ENCODE results near the gene DOCK7. TPM values are rescaled to one million over a fixed set of nuclear protein-coding genes. Genes with fewer than 3 reads are reported as not detected.

Gene DOCK7
- total RNA-seq, 1 experiment from 2014 or later, result 46.9 TPM

DNA sequence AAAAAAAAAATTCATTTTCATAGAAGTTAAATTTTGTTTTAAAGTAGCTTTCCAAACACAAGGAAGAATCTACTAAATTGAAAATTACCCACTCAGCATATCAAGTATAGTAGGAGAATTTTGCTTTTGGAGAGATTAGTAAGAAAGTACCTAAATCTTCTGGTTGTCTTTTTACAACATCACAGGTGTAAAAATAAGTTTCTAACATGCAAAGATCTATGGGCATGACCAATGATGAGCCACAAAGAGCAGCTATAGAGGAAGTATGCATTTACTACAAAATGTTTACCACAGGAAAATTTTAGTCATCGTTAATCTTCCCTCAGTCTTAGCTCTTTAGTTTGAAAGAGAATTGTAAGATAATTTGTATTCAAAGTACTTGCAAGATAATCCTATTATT is 62.8 kb downstream of the DOCK7 start:
- Mint-ChIP-seq H3K27ac (ENCODE audit: low read depth, unreplicated experiment) (no peak overlapping the region), H3K27me3 (ENCODE audit: insufficient read depth, unreplicated experiment) (no peaks in the 10 kb centered on the region)
- intact Hi-C loops (cut with micrococcal nuclease), result loop anchor here (10.0 kb wide), 1 partner anchor 59 kb away; the partner anchor contains the start of gene DOCK7

DNA sequence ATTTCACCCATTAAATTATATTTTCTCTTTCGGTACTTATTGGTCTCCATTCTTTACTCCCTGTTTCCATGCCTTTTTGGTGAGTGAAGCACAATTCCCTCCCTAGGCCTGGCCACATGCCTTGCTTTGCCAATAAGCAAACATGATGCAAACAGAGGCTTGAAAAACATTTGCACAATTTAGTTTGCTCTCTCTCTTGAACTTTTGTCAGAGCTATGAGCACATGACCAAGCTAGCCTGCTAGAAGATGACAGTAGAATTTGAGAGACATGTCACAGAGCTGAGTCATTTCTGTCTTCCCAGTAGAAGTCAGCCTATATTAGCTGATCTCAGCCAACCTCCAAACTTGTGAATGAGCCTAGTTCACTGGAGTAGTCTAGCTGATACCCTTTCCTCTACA is 66.3 kb downstream of the DOCK7 start:
- CTCF ChIA-PET, result interaction anchor here (0.5 to 0.6 kb wide), 3 partner anchors 9 to 1243 kb away, joined by 3 to 4 read pairs (median 4); no protein-coding TSS in a partner anchor
- intact Hi-C loops (cut with micrococcal nuclease), result loop anchor here (10.0 kb wide), 1 partner anchor 63 kb away; the partner anchor contains the start of gene DOCK7
- TF ChIP-seq, protein P1, sequence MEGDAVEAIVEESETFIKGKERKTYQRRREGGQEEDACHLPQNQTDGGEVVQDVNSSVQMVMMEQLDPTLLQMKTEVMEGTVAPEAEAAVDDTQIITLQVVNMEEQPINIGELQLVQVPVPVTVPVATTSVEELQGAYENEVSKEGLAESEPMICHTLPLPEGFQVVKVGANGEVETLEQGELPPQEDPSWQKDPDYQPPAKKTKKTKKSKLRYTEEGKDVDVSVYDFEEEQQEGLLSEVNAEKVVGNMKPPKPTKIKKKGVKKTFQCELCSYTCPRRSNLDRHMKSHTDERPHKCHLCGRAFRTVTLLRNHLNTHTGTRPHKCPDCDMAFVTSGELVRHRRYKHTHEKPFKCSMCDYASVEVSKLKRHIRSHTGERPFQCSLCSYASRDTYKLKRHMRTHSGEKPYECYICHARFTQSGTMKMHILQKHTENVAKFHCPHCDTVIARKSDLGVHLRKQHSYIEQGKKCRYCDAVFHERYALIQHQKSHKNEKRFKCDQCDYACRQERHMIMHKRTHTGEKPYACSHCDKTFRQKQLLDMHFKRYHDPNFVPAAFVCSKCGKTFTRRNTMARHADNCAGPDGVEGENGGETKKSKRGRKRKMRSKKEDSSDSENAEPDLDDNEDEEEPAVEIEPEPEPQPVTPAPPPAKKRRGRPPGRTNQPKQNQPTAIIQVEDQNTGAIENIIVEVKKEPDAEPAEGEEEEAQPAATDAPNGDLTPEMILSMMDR (IDR thresholded peaks at IDR 0.05; ENCODE audit: unreplicated experiment), result no peak
- peak overlapping the region; percentile 79 for H3K27ac Mint-ChIP-seq (ENCODE audit: low read depth, unreplicated experiment)
- peaks cover 21% of the 10 kb centered on the region for H3K36me3 Mint-ChIP-seq (ENCODE audit: insufficient read depth, unreplicated experiment)
- H3K4me1 Mint-ChIP-seq (ENCODE audit: insufficient read depth, unreplicated experiment), result peaks cover 10% of the 10 kb centered on the region
- H3K27me3 Mint-ChIP-seq (ENCODE audit: insufficient read depth, unreplicated experiment), result no peaks in the 10 kb centered on the region
- DNase-seq (ENCODE audit: unreplicated experiment), result peak; percentile 91
- POLR2A ChIA-PET, result interaction anchor here (0.6 to 1.6 kb wide), 10 partner anchors 11 to 1367 kb away, joined by 3 to 6 read pairs (median 3); partner anchors contain the start of gene DOCK7
- no TSS peak for BruUV-seq (replicated peaks)
- H3K9me3 Mint-ChIP-seq (ENCODE audit: unreplicated experiment), result no peaks in the 10 kb centered on the region
- H3K4me3 Mint-ChIP-seq (ENCODE audit: unreplicated experiment), result no peak overlapping the region

More for the DNA sequence above, 62.8 kb downstream of the DOCK7 start:
- TF ChIP-seq, protein P1 (IDR thresholded peaks at IDR 0.05; ENCODE audit: unreplicated experiment), result no peak
- POLR2A ChIA-PET, result no interaction called here
- H3K4me1 Mint-ChIP-seq (ENCODE audit: insufficient read depth, unreplicated experiment), result peaks cover 10% of the 10 kb centered on the region
- CTCF ChIA-PET, result no interaction called here
- no TSS peak for BruUV-seq (replicated peaks)
- no peak for DNase-seq (ENCODE audit: unreplicated experiment)
- H3K9me3 Mint-ChIP-seq (ENCODE audit: unreplicated experiment), result no peaks in the 10 kb centered on the region
- no peak overlapping the region for H3K4me3 Mint-ChIP-seq (ENCODE audit: unreplicated experiment)
- peaks cover 5% of the 10 kb centered on the region for H3K36me3 Mint-ChIP-seq (ENCODE audit: insufficient read depth, unreplicated experiment)

DNA sequence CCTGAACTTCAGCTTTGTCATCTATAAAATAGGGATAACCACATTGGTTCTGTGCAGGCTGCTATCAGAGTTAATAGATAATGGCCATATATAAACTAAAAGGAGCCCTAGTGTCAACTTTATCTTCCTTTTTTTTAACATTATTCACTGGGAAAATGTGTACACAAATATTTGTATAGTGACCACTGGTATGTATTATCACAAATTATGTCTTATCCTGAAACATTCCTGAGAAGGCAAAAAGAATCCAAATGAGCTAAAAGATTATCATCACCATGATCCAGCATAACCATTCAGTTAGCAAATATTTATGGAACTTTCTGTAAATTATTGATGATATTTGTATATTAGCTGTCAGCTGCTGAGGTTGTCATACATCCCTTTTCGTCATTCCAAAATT is 74.3 kb downstream of the DOCK7 start:
- Mint-ChIP-seq H3K27me3 (ENCODE audit: insufficient read depth, unreplicated experiment) (no peaks in the 10 kb centered on the region), H3K4me3 (ENCODE audit: unreplicated experiment) (no peak overlapping the region), H3K27ac (ENCODE audit: low read depth, unreplicated experiment) (no peak overlapping the region), H3K9me3 (ENCODE audit: unreplicated experiment) (no peaks in the 10 kb centered on the region), H3K4me1 (ENCODE audit: insufficient read depth, unreplicated experiment) (no peaks in the 10 kb centered on the region), H3K36me3 (ENCODE audit: insufficient read depth, unreplicated experiment) (peaks cover 20% of the 10 kb centered on the region)
- TF ChIP-seq, protein P1 (IDR thresholded peaks at IDR 0.05; ENCODE audit: unreplicated experiment), result no peak
- DNase-seq (ENCODE audit: unreplicated experiment), result no peak
- ChIA-PET POLR2A (interaction anchor here (0.6 kb wide), 1 partner anchor 30 kb away, joined by 3 read pairs; no protein-coding TSS in a partner anchor), CTCF (interaction anchor here (0.6 kb wide), 1 partner anchor 32 kb away, joined by 4 read pairs; no protein-coding TSS in a partner anchor)
- no TSS peak for BruUV-seq (replicated peaks)
- intact Hi-C loops (cut with micrococcal nuclease), result no loop called here

DNA sequence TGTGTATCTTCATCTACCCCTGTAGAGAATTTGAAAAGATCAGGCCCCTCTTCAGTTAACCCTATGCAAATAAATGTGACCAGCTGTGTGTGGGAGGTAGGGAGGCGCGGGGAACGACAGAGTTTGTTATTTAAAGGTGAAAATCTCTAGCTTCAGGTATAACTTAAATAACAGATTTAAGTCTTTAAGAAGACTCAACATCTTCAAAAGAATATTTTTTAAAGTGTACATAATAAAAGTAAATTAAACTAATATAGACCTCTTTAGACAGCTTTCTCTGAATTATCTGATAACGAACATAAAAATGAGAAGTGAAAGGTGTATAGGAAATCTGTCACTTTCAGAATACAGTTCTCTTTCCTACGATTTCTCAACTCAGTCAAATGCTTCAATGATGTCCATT is 74.9 kb downstream of the DOCK7 start:
- Mint-ChIP-seq H3K27me3 (ENCODE audit: insufficient read depth, unreplicated experiment) (no peaks in the 10 kb centered on the region), H3K27ac (ENCODE audit: low read depth, unreplicated experiment) (no peak overlapping the region), H3K4me1 (ENCODE audit: insufficient read depth, unreplicated experiment) (no peaks in the 10 kb centered on the region), H3K4me3 (ENCODE audit: unreplicated experiment) (no peak overlapping the region), H3K36me3 (ENCODE audit: insufficient read depth, unreplicated experiment) (peaks cover 20% of the 10 kb centered on the region), H3K9me3 (ENCODE audit: unreplicated experiment) (no peaks in the 10 kb centered on the region)
- BruUV-seq (replicated peaks), result no TSS peak
- intact Hi-C loops (cut with micrococcal nuclease), result no loop called here
- TF ChIP-seq, protein P1 (IDR thresholded peaks at IDR 0.05; ENCODE audit: unreplicated experiment), result no peak
- no peak for DNase-seq (ENCODE audit: unreplicated experiment)
- POLR2A ChIA-PET, result no interaction called here
- CTCF ChIA-PET, result interaction anchor here (0.6 to 0.7 kb wide), 2 partner anchors 9 to 32 kb away, joined by 4 read pairs; no protein-coding TSS in a partner anchor
